HepG2 (cell line): Measurements from ENCODE around the gene PTPRN. TPM values are rescaled to one million over a fixed set of nuclear protein-coding genes. Genes with fewer than 3 reads are reported as not detected.
A peak's percentile ranks its signal among the peaks of the same experiment; 100 is the strongest.

Source experiments
- ADNP ChIP-seq: sonication (generic); formaldehyde crosslinking; IDR thresholded peaks from 2 replicates; pipeline ENCODE4 v1.4.0; 2020; ENCODE audit warnings: missing genetic modification reagents
- AGO1 ChIP-seq: fragments of 200-400 bp; formaldehyde crosslinking; IDR thresholded peaks from 2 replicates; pipeline ENCODE4 v1.6.1; 2017; ENCODE audit warnings: mild to moderate bottlenecking, low read depth, low read length, moderate library complexity; ENCODE audit not compliant: poor library complexity, severe bottlenecking
- BHLHE40 ChIP-seq: IDR thresholded peaks from 2 replicates; pipeline ENCODE4 v1.6.1; 2011; ENCODE audit warnings: low read length, improper control_type of control experiment
- CENPT ChIP-seq: sonication (generic); formaldehyde crosslinking; IDR thresholded peaks from 2 replicates; pipeline ENCODE4 v1.8.0; 2022; ENCODE audit warnings: low read depth, mild to moderate bottlenecking, moderate library complexity, missing genetic modification reagents
- ELF4 ChIP-seq: sonication (generic); formaldehyde crosslinking; IDR thresholded peaks from 2 replicates; pipeline ENCODE4 v1.5.0; 2020; ENCODE audit warnings: missing genetic modification reagents, mild to moderate bottlenecking, moderate library complexity, borderline replicate concordance
- FOSL1 ChIP-seq: sonication (generic); formaldehyde crosslinking; IDR thresholded peaks from 2 replicates; pipeline ENCODE4 v1.9.0; 2021; ENCODE audit warnings: missing genetic modification reagents, borderline replicate concordance
- FOSL2 ChIP-seq: sonication (generic); formaldehyde crosslinking; IDR thresholded peaks from 2 replicates; pipeline ENCODE4 v1.4.0; 2020; ENCODE audit warnings: missing genetic modification reagents
- RNF2 ChIP-seq: fragments of 450-650 bp; conservative IDR thresholded peaks from 2 replicates; pipeline ENCODE4 v1.6.1; 2016; ENCODE audit warnings: low read depth
- ZBTB38 ChIP-seq: sonication (generic); formaldehyde crosslinking; IDR thresholded peaks from 2 replicates; pipeline ENCODE4 v1.5.1; 2020; ENCODE audit warnings: mild to moderate bottlenecking, missing genetic modification reagents
- ZNF510 ChIP-seq: sonication (generic); formaldehyde crosslinking; IDR thresholded peaks from 2 replicates; pipeline ENCODE4 v1.4.0; 2020; ENCODE audit warnings: low read depth, mild to moderate bottlenecking, missing genetic modification reagents
- ZNF619 ChIP-seq: sonication (generic); formaldehyde crosslinking; IDR thresholded peaks from 2 replicates; pipeline ENCODE4 v1.4.0; 2020; ENCODE audit warnings: mild to moderate bottlenecking, missing genetic modification reagents
- ZNF772 ChIP-seq: sonication (generic); formaldehyde crosslinking; IDR thresholded peaks from 2 replicates; pipeline ENCODE4 v1.5.0; 2020; ENCODE audit warnings: mild to moderate bottlenecking, missing genetic modification reagents
- polyA plus RNA-seq, 8 experiments: library from polyadenylated mRNA; depleted of rRNA in 3 of 8; stranded (reverse) in 7 of 8; unstranded in 1 of 8; fragments of >200 nt; fragmentation: Illumina TruSeq in 4 of 8; extraction: Trizol in 4 of 8; gene quantifications; 2 replicates each; pipeline versions ENCODE4 v1.2.1 to v1.2.3, GENCODE V29; 2011 to 2016; ENCODE audit warnings: low read depth in 4 of 8, missing spikeins in 1 of 8, mixed read lengths in 1 of 8; ENCODE audit not compliant: insufficient read depth in 1 of 8
- total RNA-seq, 5 experiments: library from RNA; depleted of rRNA; stranded (reverse); fragments of >200 nt; fragmentation: Illumina TruSeq; extraction: Trizol; gene quantifications; 2 replicates each; pipeline ENCODE4 v1.2.3, GENCODE V29; 2016; ENCODE audit warnings: low read depth in 1 of 5
- TF ChIP-seq, protein P1 (sequence below): sonication (generic); formaldehyde crosslinking; conservative IDR thresholded peaks from 2 replicates; pipeline ENCODE4 v1.4.0; 2020; ENCODE audit warnings: mild to moderate bottlenecking, missing genetic modification reagents, moderate library complexity
- TF ChIP-seq, protein P2 (sequence below): sonication (generic); formaldehyde crosslinking; IDR thresholded peaks from 2 replicates; pipeline ENCODE4 v1.4.0; 2020; ENCODE audit warnings: low read depth, mild to moderate bottlenecking, missing genetic modification reagents
- TF ChIP-seq, protein P3 (sequence below): sonication (generic); formaldehyde crosslinking; conservative IDR thresholded peaks from 2 replicates; pipeline ENCODE4 v1.4.0; 2020; ENCODE audit warnings: missing genetic modification reagents
- TF ChIP-seq, protein P4 (sequence below): sonication (generic); formaldehyde crosslinking; IDR thresholded peaks from 2 replicates; pipeline ENCODE4 v1.4.0; 2020; ENCODE audit warnings: missing genetic modification reagents

PTPRN gene
- total and polyA plus RNA-seq, 2 of the 13 experiments (the other 11 are each of a cell fraction or from before 2014, with no cell fraction given), result 0.26 TPM; not detected in 1

DNA sequence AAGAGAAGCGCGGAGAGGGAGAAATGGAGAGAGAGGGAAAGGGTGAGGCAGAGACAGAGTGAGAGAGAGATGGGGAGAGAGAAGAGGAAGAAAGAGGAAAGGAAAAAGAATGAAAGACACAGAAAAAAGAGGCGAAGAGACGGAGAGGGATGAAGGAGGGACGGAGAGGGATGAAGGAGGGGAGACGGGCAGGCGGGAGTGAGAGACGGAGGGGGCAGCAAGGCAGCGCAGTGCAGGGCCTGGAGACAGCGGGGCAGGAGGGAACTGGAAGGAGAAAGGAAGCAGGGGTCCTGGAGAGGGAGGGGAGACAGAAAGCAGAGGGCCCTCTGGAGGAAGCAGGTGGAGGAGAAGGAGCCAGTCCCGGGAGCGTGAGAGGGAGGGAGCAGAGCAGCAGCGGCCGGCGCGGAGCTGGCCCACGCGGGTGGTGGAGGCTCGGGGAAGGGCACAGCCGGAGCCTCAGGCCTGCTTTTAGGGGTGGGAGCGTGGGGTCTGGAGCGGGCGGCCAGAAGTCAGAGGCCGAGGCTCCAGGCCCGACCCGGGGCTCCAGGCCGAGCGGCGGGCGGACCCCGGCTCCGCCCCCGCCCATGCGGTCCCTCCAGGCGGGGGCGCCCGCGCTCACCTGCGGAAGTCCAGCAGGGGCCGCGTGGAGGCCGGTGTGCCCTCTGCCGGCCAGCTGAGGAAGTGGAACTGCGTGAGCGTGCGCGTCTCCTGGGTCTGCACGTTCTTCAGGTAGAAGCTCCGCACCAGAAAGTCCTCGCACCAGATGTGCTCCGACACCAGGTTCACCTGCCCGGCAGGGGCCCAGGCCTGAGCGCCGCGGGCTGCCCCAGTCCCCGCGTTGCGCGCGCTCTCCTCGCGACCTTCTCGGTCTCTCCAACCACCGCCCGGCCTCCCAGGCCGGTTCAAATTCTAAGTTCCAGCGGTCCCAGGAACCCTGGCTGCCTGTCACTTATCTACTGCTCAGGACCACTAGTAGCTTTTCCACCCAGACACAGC is 14.5 kb downstream of the PTPRN start (continued):
- TF ChIP-seq, protein P1, sequence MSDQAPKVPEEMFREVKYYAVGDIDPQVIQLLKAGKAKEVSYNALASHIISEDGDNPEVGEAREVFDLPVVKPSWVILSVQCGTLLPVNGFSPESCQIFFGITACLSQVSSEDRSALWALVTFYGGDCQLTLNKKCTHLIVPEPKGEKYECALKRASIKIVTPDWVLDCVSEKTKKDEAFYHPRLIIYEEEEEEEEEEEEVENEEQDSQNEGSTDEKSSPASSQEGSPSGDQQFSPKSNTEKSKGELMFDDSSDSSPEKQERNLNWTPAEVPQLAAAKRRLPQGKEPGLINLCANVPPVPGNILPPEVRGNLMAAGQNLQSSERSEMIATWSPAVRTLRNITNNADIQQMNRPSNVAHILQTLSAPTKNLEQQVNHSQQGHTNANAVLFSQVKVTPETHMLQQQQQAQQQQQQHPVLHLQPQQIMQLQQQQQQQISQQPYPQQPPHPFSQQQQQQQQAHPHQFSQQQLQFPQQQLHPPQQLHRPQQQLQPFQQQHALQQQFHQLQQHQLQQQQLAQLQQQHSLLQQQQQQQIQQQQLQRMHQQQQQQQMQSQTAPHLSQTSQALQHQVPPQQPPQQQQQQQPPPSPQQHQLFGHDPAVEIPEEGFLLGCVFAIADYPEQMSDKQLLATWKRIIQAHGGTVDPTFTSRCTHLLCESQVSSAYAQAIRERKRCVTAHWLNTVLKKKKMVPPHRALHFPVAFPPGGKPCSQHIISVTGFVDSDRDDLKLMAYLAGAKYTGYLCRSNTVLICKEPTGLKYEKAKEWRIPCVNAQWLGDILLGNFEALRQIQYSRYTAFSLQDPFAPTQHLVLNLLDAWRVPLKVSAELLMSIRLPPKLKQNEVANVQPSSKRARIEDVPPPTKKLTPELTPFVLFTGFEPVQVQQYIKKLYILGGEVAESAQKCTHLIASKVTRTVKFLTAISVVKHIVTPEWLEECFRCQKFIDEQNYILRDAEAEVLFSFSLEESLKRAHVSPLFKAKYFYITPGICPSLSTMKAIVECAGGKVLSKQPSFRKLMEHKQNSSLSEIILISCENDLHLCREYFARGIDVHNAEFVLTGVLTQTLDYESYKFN (CRISPR knock-in tag), result peak; percentile 59; the same call in 1 of the 2 replicates
- TF ChIP-seq ZNF772 (CRISPR knock-in tag) (peak; percentile 96), ZNF619 (CRISPR knock-in tag) (peak; percentile 95; the same call in 1 of the 2 replicates), ELF4 (CRISPR knock-in tag) (0 out of 2 replicates have a peak, but pooled peaks have one; percentile 30), RNF2 (peak; percentile 68; the same call in 1 of the 2 replicates), CENPT (CRISPR knock-in tag) (peak; percentile 69; the same call in 1 of the 2 replicates), ADNP (peak; percentile 11; the same call in 1 of the 2 replicates), BHLHE40 (peak; percentile 83), FOSL1 (CRISPR knock-in tag) (no peak), ZBTB38 (CRISPR knock-in tag) (peak; percentile 94), ZNF510 (peak; percentile 53; the same call in 1 of the 2 replicates), AGO1 (peak; percentile 64), FOSL2 (CRISPR knock-in tag) (peak; percentile 66)
- TF ChIP-seq, protein P2, sequence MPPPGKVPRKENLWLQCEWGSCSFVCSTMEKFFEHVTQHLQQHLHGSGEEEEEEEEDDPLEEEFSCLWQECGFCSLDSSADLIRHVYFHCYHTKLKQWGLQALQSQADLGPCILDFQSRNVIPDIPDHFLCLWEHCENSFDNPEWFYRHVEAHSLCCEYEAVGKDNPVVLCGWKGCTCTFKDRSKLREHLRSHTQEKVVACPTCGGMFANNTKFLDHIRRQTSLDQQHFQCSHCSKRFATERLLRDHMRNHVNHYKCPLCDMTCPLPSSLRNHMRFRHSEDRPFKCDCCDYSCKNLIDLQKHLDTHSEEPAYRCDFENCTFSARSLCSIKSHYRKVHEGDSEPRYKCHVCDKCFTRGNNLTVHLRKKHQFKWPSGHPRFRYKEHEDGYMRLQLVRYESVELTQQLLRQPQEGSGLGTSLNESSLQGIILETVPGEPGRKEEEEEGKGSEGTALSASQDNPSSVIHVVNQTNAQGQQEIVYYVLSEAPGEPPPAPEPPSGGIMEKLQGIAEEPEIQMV, result peak; percentile 81
- TF ChIP-seq, protein P3, sequence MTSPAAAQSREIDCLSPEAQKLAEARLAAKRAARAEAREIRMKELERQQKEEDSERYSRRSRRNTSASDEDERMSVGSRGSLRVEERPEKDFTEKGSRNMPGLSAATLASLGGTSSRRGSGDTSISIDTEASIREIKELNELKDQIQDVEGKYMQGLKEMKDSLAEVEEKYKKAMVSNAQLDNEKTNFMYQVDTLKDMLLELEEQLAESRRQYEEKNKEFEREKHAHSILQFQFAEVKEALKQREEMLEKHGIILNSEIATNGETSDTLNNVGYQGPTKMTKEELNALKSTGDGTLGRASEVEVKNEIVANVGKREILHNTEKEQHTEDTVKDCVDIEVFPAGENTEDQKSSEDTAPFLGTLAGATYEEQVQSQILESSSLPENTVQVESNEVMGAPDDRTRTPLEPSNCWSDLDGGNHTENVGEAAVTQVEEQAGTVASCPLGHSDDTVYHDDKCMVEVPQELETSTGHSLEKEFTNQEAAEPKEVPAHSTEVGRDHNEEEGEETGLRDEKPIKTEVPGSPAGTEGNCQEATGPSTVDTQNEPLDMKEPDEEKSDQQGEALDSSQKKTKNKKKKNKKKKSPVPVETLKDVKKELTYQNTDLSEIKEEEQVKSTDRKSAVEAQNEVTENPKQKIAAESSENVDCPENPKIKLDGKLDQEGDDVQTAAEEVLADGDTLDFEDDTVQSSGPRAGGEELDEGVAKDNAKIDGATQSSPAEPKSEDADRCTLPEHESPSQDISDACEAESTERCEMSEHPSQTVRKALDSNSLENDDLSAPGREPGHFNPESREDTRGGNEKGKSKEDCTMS (CRISPR knock-in tag), result no peak
- TF ChIP-seq, protein P4, sequence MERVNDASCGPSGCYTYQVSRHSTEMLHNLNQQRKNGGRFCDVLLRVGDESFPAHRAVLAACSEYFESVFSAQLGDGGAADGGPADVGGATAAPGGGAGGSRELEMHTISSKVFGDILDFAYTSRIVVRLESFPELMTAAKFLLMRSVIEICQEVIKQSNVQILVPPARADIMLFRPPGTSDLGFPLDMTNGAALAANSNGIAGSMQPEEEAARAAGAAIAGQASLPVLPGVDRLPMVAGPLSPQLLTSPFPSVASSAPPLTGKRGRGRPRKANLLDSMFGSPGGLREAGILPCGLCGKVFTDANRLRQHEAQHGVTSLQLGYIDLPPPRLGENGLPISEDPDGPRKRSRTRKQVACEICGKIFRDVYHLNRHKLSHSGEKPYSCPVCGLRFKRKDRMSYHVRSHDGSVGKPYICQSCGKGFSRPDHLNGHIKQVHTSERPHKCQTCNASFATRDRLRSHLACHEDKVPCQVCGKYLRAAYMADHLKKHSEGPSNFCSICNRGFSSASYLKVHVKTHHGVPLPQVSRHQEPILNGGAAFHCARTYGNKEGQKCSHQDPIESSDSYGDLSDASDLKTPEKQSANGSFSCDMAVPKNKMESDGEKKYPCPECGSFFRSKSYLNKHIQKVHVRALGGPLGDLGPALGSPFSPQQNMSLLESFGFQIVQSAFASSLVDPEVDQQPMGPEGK (CRISPR knock-in tag), result peak; percentile 83
